A549 (cell line): ENCODE data around the gene CCDC40. TPM values are rescaled to one million over a fixed set of nuclear protein-coding genes. Genes with fewer than 3 reads are reported as not detected.

Experiments used
- ATAC-seq, 2 experiments: fragments of 200-7000 bp in 1 of 2; fragments of >200 bp in 1 of 2; cut with Nextera tagmentation in 1 of 2; cut with Tn5 transposase in 1 of 2; 3 replicates each; pipeline versions ENCODE4 v1.8.0 to v1.9.1; 2018 to 2020; ENCODE audit warnings: mild to moderate bottlenecking in 1 of 2, moderate library complexity in 1 of 2
- CTCF ChIA-PET: fragments of 300-600 bp; sonication (Branson Sonifier 250); formaldehyde crosslinking; extraction: SDS; loops from one replicate; lab custom pipeline; 2021; ENCODE audit warnings: antibody characterized with exemption, inconsistent platforms; lab: Yijun Ruan, JAX
- POLR2A ChIA-PET: fragments of 350-600 bp; formaldehyde crosslinking; extraction: SDS; loops from one replicate; lab custom pipeline; 2021; ENCODE audit warnings: antibody characterized with exemption, inconsistent platforms; lab: Yijun Ruan, JAX
- DNase-seq, 2 experiments: peaks; one replicate each; pipeline versions ENCODE4 v3.0.0 to v3.0.0-alpha.2; 2011 to 2016; ENCODE audit warnings: low read depth in 1 of 2, low spot score in 1 of 2
- FAIRE-seq: peaks from 2 replicates; lab custom pipeline; 2011; peaks lifted over from hg19 to GRCh38; lab: Jason Lieb, UNC
- H3K27ac ChIP-seq, 2 experiments: fragments of >200 bp; sonication (Bioruptor Twin); formaldehyde crosslinking; 3 replicates each; pipeline ENCODE4 v1.5.1; 2016 to 2017
- H3K4me1 ChIP-seq: fragments of >200 bp; sonication (Bioruptor Twin); formaldehyde crosslinking; 3 replicates; pipeline ENCODE4 v1.6.1; 2016
- H3K4me2 ChIP-seq: fragments of >200 bp; sonication (Bioruptor Twin); formaldehyde crosslinking; 3 replicates; pipeline ENCODE4 v1.6.1; 2016
- H3K4me3 ChIP-seq: fragments of >200 bp; sonication (Bioruptor Twin); formaldehyde crosslinking; 3 replicates; pipeline ENCODE4 v1.5.1; 2016
- H3K9me3 ChIP-seq: fragments of >200 bp; sonication (Bioruptor Twin); formaldehyde crosslinking; 3 replicates; pipeline ENCODE4 v1.6.1; 2016
- ATOH8 ChIP-seq: fragments of 250-450 bp; sonication (Bioruptor Pico); IDR thresholded peaks from 2 replicates; pipeline ENCODE4 v1.5.0; 2020; ENCODE audit warnings: low read depth, mild to moderate bottlenecking, moderate library complexity
- BCL3 ChIP-seq: fragments of >200 bp; sonication (Bioruptor Twin); formaldehyde crosslinking; IDR thresholded peaks from 3 replicates; pipeline ENCODE4 v1.6.1; 2016
- BHLHE40 ChIP-seq: IDR thresholded peaks from 2 replicates; pipeline ENCODE4 v1.6.1; 2012; ENCODE audit warnings: low read depth, low read length, inconsistent platforms
- CBX2 ChIP-seq: fragments of 200-600 bp; sonication (generic); IDR thresholded peaks from 2 replicates; pipeline ENCODE4 v1.6.1; 2016; ENCODE audit warnings: low read depth, mild to moderate bottlenecking, borderline replicate concordance
- CBX8 ChIP-seq: fragments of 200-600 bp; sonication (generic); IDR thresholded peaks from 2 replicates; pipeline ENCODE4 v1.6.1; 2016
- ELK1 ChIP-seq: fragments of 150-350 bp; IDR thresholded peaks from 2 replicates; pipeline ENCODE4 v1.6.1; 2014; ENCODE audit warnings: low read depth, mild to moderate bottlenecking, low read length
- ESRRA ChIP-seq: fragments of 150-350 bp; IDR thresholded peaks from 2 replicates; pipeline ENCODE4 v1.6.1; 2014; ENCODE audit warnings: mild to moderate bottlenecking, low read length, borderline replicate concordance
- FOSB ChIP-seq: fragments of 250-450 bp; sonication (Bioruptor Pico); IDR thresholded peaks from 2 replicates; pipeline ENCODE4 v1.5.0; 2020; ENCODE audit warnings: mild to moderate bottlenecking, moderate library complexity
- HMGXB4 ChIP-seq: fragments of 250-450 bp; sonication (Bioruptor Pico); IDR thresholded peaks from 2 replicates; pipeline ENCODE4 v1.5.0; 2021; ENCODE audit warnings: mild to moderate bottlenecking, moderate library complexity, borderline replicate concordance
- JUN ChIP-seq, 2 experiments: fragments of >200 bp; sonication (Bioruptor Twin); formaldehyde crosslinking; IDR thresholded peaks; 2 replicates in 1 of 2; 3 replicates in 1 of 2; pipeline ENCODE4 v1.6.1; 2016 to 2017
- JUNB ChIP-seq: fragments of >200 bp; sonication (Bioruptor Twin); formaldehyde crosslinking; IDR thresholded peaks from 2 replicates; pipeline ENCODE4 v1.6.1; 2016
- MAZ ChIP-seq: fragments of 150-350 bp; IDR thresholded peaks from 2 replicates; pipeline ENCODE4 v1.6.1; 2014; ENCODE audit warnings: antibody characterized with exemption, low read depth, low read length, borderline replicate concordance
- MYC ChIP-seq: IDR thresholded peaks from 2 replicates; pipeline ENCODE4 v1.6.1; 2012; ENCODE audit warnings: mild to moderate bottlenecking, inconsistent platforms, low read length, improper control_type of control experiment, borderline replicate concordance
- NPAS2 ChIP-seq: fragments of 250-450 bp; sonication (Bioruptor Pico); IDR thresholded peaks from 2 replicates; pipeline ENCODE4 v1.8.0; 2022; ENCODE audit warnings: mild to moderate bottlenecking, moderate library complexity, borderline replicate concordance
- NR3C1 ChIP-seq: fragments of >200 bp; sonication (Bioruptor Twin); formaldehyde crosslinking; IDR thresholded peaks from 3 replicates; pipeline ENCODE4 v1.6.1; 2017
- PBX3 ChIP-seq: IDR thresholded peaks from 2 replicates; pipeline ENCODE4 v1.6.1; 2012
- POLR2A ChIP-seq: IDR thresholded peaks from 2 replicates; pipeline ENCODE4 v1.6.1; 2012; ENCODE audit warnings: mild to moderate bottlenecking, low read length
- POLR2AphosphoS2 ChIP-seq: conservative IDR thresholded peaks from 2 replicates; pipeline ENCODE4 v1.6.1; 2012; ENCODE audit warnings: low read length, improper control_type of control experiment, inconsistent platforms
- RAD21 ChIP-seq, 2 experiments: fragments of >200 bp in 1 of 2; sonication (Bioruptor Twin) in 1 of 2; formaldehyde crosslinking in 1 of 2; IDR thresholded peaks in 1 of 2; conservative IDR thresholded peaks in 1 of 2; 2 replicates in 1 of 2; 3 replicates in 1 of 2; pipeline ENCODE4 v1.6.1; 2012 to 2018; ENCODE audit warnings: inconsistent platforms in 1 of 2
- RARB ChIP-seq: fragments of 250-450 bp; sonication (Bioruptor Pico); IDR thresholded peaks from 2 replicates; pipeline ENCODE4 v1.8.0; 2021; ENCODE audit warnings: mild to moderate bottlenecking, moderate library complexity
- RFX5 ChIP-seq: fragments of 450-650 bp; IDR thresholded peaks from 2 replicates; pipeline ENCODE4 v1.7.1; 2014; ENCODE audit warnings: antibody characterized with exemption, mild to moderate bottlenecking, moderate library complexity
- ZNF302 ChIP-seq: fragments of 250-450 bp; sonication (Bioruptor Pico); IDR thresholded peaks from 2 replicates; pipeline ENCODE4 v1.9.0; 2021; ENCODE audit warnings: inconsistent platforms, mild to moderate bottlenecking, moderate library complexity
- ZSCAN20 ChIP-seq: fragments of 250-450 bp; sonication (Bioruptor Pico); IDR thresholded peaks from 2 replicates; pipeline ENCODE4 v1.8.0; 2022; ENCODE audit warnings: mild to moderate bottlenecking, moderate library complexity
- WGBS: methylation state at CpG from one replicate; pipeline ENCODE4 v1.1.6; 2017; ENCODE audit errors: missing lambda C conversion rate; 5-methylcytosine and 5-hydroxymethylcytosine counted together
- polyA plus RNA-seq, 4 experiments: library from polyadenylated mRNA; depleted of rRNA in 3 of 4; stranded (reverse); fragments of >200 nt; fragmentation: RNase III in 1 of 4; extraction: RNeasy Plus Mini Kit Qiagen cat#74134 plus additional on column Dnase treatment in 1 of 4; gene quantifications; 2 replicates in 3 of 4; 3 replicates in 1 of 4; pipeline ENCODE4 v1.2.3, GENCODE V29; 2011 to 2017

Gene CCDC40
- polyA plus RNA-seq, 2 of the 4 experiments (the other 2 are of a cell fraction): 5.9 to 11.3 TPM

GRCh38 chr17:79996291-79996690 lies 40.2 kb upstream of the CCDC40 start:
- no peak for DNase-seq
- ChIA-PET CTCF (interaction anchor here (1.3 to 7.5 kb wide), 5 partner anchors 8 to 255 kb away, joined by 6 to 154 read pairs (median 38); partner anchors contain the start of gene CBX8), POLR2A (no interaction called here)
- no peaks in the 10 kb centered on the region for H3K9me3 ChIP-seq
- peaks cover 38% of the 10 kb centered on the region for H3K4me1 ChIP-seq
- TF ChIP-seq POLR2AphosphoS2 (no peak), BHLHE40 (no peak), POLR2A (no peak), HMGXB4 (CRISPR knock-in tag) (no peak), NPAS2 (CRISPR knock-in tag) (no peak), CBX2 (no peak), ZSCAN20 (no peak), RFX5 (no peak), BCL3 (no peak), MYC (no peak)
- H3K4me2 ChIP-seq: no peak overlapping the region
- 90% methylated on average over 12 of the region's 12 CpGs for WGBS
- ATAC-seq: no peak
- peak overlapping the region; percentile 28 to 48; a peak in 3 of 6 replicates for H3K27ac ChIP-seq
- FAIRE-seq: no peak
- H3K4me3 ChIP-seq: no peak overlapping the region

- H3K4me1 ChIP-seq: peaks cover 33% of the 10 kb centered on the region
- no peaks in the 10 kb centered on the region for H3K9me3 ChIP-seq
- no peak overlapping the region for H3K4me3 ChIP-seq
- 76% methylated on average over 15 of the region's 15 CpGs for WGBS
- DNase-seq (no peak), FAIRE-seq (no peak), ATAC-seq (no peak)
- CTCF ChIA-PET: interaction anchor here (0.7 to 4.7 kb wide), 6 partner anchors 9 to 578 kb away, joined by 3 to 38 read pairs (median 6); no protein-coding TSS in a partner anchor
- H3K27ac ChIP-seq: peak overlapping the region; percentile 28 to 48; a peak in 3 of 6 replicates
- no peak overlapping the region for H3K4me2 ChIP-seq
- POLR2A ChIA-PET: interaction anchor here (0.6 kb wide), 1 partner anchor 13 kb away, joined by 3 read pairs; no protein-coding TSS in a partner anchor
- no peak for TF ChIP-seq ZNF302
- TF ChIP-seq JUNB: no peak
- no peak for TF ChIP-seq RAD21 (conservative IDR thresholded peaks at IDR 0.05 in 1 of 2, IDR thresholded peaks at IDR 0.05 in 1 of 2)
- no peak for TF ChIP-seq PBX3
- TF ChIP-seq ESRRA: no peak
- no peak for TF ChIP-seq NR3C1
- TF ChIP-seq CBX8: no peak
- TF ChIP-seq ELK1: no peak
- TF ChIP-seq RARB (CRISPR knock-in tag): no peak
- TF ChIP-seq ATOH8 (CRISPR knock-in tag): no peak
- TF ChIP-seq MAZ: no peak
- no peak for TF ChIP-seq JUN (IDR thresholded peaks at IDR 0.05)
- TF ChIP-seq FOSB (CRISPR knock-in tag): no peak
Observed at GRCh38 chr17:79997011-79997660, 39.3 kb upstream of the CCDC40 start.
